Astrocyte (in vitro differentiated cells and primary cell): ENCODE data around the gene IL2RA.

Experiments
- CTCF ChIP-seq: IDR thresholded peaks from 2 replicates; pipeline ENCODE4 v1.5.1; 2011; ENCODE audit warnings: low read depth, mild to moderate bottlenecking, inconsistent platforms, low read length, moderate library complexity; ENCODE audit not compliant: insufficient read depth
- EZH2 ChIP-seq: IDR thresholded peaks from 2 replicates; pipeline ENCODE4 v1.6.1; 2012; ENCODE audit warnings: mild to moderate bottlenecking, low read length, inconsistent platforms; ENCODE audit not compliant: insufficient read depth

- no peak for TF ChIP-seq EZH2
- no peak for TF ChIP-seq CTCF
These were observed 21.6 kb upstream of the IL2RA start for GRCh38 chr10:6083523-6084475.
